Subcutaneous preadipocyte (primary cell): ENCODE results near the gene FBF1. TPM values are rescaled to one million over a fixed set of nuclear protein-coding genes. Genes with fewer than 3 reads are reported as not detected.

Experiments
- total RNA-seq: library from RNA; depleted of rRNA; stranded (reverse); fragments of >200 nt; gene quantifications from 2 replicates; pipeline ENCODE4 v1.2.3, GENCODE V29; 2012

FBF1 gene, protein sequence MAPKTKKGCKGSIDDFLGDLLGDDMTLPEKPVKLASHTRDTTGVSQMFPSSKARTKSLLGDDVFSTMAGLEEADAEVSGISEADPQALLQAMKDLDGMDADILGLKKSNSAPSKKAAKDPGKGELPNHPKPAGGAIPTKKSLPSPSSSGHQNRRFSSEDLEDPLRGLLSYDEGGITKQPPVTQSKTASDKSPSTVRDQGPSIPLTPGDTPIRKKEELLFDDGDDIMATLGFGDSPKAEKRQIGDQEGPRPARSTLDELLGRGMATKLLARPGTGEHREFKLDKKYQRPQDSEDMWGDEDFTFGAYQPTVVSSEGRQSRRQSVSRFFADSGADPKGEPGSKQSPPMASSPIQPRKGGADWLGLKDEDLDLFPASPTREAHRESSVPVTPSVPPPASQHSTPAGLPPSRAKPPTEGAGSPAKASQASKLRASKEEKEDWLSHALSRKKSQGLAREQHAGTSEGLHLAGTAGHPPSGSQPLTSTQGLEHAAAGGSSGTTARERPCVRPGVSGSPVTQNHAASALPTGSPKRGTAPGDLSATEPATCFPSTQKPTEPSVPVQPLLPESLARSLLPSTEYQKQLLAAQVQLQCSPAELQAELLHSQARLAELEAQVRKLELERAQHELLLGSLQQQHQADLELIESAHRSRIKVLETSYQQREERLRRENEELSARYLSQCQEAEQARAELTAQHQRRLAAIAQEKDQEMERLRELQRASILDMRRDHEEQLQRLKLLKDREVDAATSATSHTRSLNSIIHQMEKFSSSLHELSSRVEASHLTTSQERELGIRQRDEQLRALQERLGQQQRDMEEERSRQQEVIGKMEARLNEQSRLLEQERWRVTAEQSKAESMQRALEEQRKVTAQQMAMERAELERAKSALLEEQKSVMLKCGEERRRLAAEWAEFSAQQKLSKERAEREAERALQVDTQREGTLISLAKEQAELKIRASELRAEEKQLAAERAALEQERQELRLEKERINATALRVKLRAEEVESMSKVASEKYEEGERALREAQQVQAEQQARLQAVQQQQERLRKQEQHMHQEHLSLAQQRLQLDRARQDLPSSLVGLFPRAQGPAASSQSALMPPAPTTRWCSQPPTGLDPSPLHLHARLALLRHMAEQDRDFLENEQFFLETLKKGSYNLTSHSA
- 9.2 and 12.3 TPM in 2 replicates for total RNA-seq

DNA sequence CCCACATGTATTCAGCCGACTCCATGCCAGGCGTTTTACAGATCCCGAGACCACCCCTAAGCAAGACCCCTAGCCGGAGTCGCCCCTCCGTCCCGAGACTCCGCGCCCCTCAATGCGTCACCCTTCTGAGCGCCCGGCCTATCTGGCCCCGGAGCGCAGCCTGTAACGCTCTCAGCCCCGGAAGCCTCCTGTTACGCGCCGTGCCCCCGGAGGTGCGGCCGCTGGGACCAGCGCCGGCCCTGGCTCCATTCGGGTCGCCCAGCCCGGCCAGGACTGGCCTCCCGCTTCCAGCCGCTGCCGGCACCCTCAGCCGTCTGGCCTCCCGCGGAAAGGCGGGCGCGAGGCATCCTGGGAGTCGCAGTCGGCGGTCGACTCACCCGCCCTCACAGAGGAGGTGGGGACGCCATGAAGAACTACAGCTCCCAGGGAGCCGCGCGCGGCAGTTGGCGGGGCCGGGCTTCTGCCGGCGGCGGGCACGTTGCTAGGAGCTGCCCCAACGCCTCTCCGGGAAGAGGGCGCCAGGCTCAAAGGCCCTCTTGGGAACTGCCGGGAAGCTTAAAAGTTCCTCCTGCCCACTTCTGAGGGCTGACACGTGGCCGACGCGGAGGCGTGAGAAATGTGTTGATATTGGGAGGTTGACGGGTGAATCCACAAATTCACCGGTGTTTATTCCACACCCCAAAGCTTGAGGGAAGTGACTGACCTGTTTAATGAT, at the start of gene FBF1:
TSS of gene FBF1 (minus strand) at position 316 of the 715 bp plus-strand sequence. CDS start 2,893 bp downstream, outside the sequence.

DNA sequence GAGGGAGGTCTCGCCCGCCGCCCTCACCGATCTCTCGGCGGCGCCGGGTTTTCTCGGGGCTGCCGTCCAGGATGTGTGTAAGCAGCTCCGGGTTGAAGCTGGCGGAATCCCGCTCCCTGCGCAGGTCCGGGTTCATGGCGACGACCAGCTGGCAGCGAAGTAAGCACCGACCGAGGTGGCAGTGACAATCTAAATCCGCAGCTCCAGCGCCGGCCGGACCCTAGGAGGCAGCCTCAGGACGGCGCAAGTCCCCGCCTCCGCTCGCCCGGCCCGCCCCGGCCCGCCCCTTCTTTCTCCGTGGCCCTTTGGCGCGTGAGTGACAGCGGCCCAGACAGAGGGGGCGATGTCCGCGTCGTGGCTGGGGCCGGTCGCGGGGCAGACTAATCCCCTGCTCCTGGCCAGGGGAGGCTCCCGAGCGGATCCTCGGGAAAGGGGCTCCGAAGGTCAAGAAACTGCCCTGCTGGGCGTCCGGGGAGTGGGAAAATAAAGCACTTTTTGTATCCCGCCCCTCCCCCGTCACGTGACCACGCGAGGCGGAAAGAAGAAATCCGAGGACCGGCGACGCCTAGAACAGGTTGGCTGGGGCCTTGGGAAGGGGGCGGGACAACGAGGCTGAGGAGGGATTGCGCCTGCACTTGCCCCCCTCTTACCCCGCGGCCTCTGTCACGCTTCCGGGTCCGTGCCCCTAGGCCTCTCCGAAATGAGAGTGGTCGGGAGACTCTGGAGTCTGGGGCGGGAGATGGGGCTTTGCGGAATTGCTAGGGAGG, 38.3 kb upstream of the FBF1 start, which contains the start of the genes ACOX1 and TEN1:
TSS of gene ACOX1 (minus strand) at position 229 of the 767 bp plus-strand sequence. CDS start at position 136, 93 bp downstream.
TSS of gene TEN1 (plus strand) at position 303 of the 767 bp plus-strand sequence. CDS start 6,953 bp downstream, outside the sequence.

DNA sequence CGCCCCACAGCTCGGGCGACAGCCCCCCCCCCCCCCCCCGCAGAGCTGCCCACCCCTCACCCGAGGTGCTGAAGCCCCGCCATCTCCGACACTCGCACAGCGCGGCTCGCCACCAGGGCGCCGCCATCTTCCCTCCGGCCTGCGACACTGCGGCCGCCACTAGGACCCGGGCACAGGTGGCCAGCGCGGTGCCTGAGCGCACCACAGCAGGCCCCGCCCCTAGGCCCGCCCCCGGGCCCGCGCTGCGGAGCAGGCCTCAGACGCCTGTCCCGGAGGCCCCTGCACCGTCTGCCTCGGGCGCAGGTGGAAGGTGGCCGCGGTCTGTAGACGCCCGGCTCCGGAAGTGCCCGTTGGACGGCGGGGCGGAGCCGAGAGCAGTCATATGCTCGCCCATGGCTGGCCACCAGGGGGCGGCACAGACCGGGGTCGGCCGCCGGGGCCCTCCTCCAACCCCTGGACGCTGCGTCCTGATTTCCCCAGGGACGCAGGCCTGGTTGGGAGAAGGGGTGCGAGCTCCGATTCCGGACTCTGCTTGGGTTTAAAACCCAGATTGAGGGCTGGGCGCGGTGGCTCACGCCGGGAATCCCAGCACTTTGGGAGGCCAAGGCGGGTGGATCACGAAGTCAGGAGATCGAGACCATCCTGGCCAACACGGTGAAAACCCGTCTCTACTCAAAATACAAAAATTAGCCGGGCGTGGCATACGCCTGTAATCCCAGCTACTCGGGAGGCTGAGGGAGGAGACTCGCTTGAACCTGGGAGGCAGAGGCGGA, 35.9 kb downstream of the FBF1 start, which contains the start of gene MRPL38:
TSS of gene MRPL38 (minus strand) at position 136 of the 773 bp plus-strand sequence. CDS start at position 127, 9 bp downstream.

DNA sequence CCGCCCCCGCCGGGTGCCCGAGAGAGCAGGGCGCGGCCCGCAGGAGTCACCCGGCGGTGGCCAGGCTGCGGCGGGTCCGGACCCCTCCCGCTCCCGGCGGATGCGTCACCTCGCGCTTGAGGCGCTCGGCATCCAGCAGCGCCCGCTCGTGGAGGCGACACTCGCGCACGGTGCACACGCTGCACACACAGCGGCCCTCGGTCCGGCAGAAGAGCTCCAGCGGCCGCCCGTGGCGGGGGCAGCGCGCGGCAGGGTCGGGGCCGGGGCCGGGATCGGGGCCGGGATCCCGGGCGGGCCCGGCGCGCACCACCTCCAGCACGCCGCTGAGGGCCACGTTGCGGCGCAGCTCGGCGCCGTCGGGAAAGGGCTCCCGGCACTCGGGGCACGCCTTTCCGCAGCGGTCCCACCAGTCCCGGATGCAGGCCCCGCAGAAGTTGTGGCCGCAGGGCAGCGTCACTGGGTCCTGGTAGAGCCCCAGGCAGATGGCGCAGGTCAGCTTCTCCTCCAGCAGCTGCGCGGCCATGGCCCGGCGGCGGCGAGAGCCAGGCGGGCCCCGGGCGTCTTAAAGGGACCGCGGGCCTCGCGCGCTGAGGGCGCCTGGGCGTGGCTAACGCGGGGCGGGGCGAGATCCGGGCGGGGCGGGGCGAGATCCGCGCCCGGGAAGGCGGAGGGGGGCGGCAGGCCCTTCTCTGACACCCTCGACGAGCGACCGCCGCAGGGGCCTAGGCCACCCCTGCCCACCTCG, 44.3 kb downstream of the FBF1 start, which contains the start of gene TRIM65:
TSS of gene TRIM65 (minus strand) at position 537 of the 745 bp plus-strand sequence. CDS start at position 523, 14 bp downstream.

DNA sequence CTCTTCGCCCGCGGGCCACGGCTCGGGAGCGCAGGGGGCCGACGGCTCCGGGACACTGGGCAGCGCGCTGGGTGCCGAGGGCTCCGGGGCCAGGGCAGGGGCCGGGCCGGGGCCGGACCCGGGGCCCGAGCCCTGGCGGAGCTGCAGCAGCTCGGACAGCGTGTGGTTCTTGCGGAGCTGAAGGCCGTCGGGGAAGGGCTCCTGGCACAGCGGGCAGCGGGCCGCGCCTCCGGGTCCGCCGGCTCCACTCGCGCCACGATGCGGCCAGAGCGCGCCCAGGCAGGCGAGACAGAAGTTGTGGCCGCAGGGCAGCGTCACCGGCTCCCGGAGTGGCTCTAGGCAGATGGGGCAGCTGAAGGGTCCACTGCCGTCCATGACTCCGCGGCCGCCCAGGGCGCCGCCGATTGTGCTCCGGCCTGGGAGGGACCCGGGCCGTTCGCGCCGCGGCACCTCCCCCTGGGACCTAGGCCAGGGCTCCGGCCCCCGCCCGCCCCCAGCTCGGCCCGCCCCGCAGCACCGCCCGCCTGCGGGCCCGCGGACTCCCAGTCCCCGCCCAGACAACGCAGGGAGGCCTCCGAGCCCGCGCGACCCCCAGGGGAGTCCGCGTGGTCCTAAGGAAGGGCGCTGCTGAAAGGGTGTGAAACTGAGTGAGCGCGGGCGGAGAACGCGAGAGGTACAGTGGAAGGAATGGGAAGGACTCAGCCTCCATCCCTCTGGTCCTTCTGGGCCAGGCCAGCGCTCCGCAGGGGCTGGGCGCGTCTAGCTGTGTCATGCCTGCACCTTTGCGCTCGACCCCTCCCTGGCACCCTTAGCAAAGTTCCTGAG, 62.5 kb downstream of the FBF1 start, which contains the start of gene TRIM47:
TSS of gene TRIM47 (minus strand) at position 408 of the 825 bp plus-strand sequence. CDS start at position 375, 33 bp downstream.

Other genes with a start within 250 kb of the FBF1 start
- 0.20 TPM in 1 of 2 replicates, not detected in the other for gene ITGB4, start 219.6 kb downstream of the FBF1 start, total RNA-seq
- 48.3 and 71.7 TPM in 2 replicates for gene GALK1, start 175.8 kb downstream of the FBF1 start, total RNA-seq
- gene UNK, start 156.2 kb downstream of the FBF1 start, total RNA-seq = 15.8 and 16.0 TPM in 2 replicates
- gene UNC13D, start 96.6 kb downstream of the FBF1 start, total RNA-seq = 0.20 and 0.37 TPM in 2 replicates
- 19.5 and 24.2 TPM in 2 replicates for gene WBP2, start 85.7 kb downstream of the FBF1 start, total RNA-seq
- gene TRIM47, start 62.5 kb downstream of the FBF1 start, total RNA-seq = 22.0 and 25.6 TPM in 2 replicates
- 14.7 and 21.9 TPM in 2 replicates for gene TRIM65, start 44.1 kb downstream of the FBF1 start, total RNA-seq
- gene MRPL38, start 36.2 kb downstream of the FBF1 start, total RNA-seq = 52.8 and 52.9 TPM in 2 replicates
- gene ACOX1, start 38.1 kb upstream of the FBF1 start, total RNA-seq = 42.6 and 62.8 TPM in 2 replicates
- 12.1 and 15.8 TPM in 2 replicates for gene TEN1, start 38.2 kb upstream of the FBF1 start, total RNA-seq
- gene CDK3, start 59.8 kb upstream of the FBF1 start, total RNA-seq = 0.37 and 0.98 TPM in 2 replicates
- gene EVPL, start 86.3 kb upstream of the FBF1 start, total RNA-seq = not detected in 2 replicates
- 23.1 and 28.5 TPM in 2 replicates for gene SRP68, start 131.5 kb upstream of the FBF1 start, total RNA-seq
- gene GALR2, start 133.7 kb upstream of the FBF1 start, total RNA-seq = 0.37 TPM in 1 of 2 replicates, not detected in the other
- gene ZACN, start 138.1 kb upstream of the FBF1 start, total RNA-seq = not detected in 2 replicates
- gene EXOC7, start 162.7 kb upstream of the FBF1 start, total RNA-seq = 62.5 and 70.6 TPM in 2 replicates
- gene FOXJ1, start 200.2 kb upstream of the FBF1 start, total RNA-seq = under 0.01 TPM in 1 of 2 replicates, not detected in the other